HG03457 (cell line): ENCODE results near the gene PNP.
"Not testable (repeated sequence)": the region's sequence is repeated elsewhere in the genome, so short reads cannot be mapped to it uniquely, and the experiment has no call there.

Experiments
- ATAC-seq: cut with Tn5 transposase; IDR thresholded peaks from one replicate; pipeline ENCODE4 v1.9.1; 2021; ENCODE audit warnings: moderate number of reproducible peaks; ENCODE audit not compliant: unreplicated experiment

The PNP gene

DNA sequence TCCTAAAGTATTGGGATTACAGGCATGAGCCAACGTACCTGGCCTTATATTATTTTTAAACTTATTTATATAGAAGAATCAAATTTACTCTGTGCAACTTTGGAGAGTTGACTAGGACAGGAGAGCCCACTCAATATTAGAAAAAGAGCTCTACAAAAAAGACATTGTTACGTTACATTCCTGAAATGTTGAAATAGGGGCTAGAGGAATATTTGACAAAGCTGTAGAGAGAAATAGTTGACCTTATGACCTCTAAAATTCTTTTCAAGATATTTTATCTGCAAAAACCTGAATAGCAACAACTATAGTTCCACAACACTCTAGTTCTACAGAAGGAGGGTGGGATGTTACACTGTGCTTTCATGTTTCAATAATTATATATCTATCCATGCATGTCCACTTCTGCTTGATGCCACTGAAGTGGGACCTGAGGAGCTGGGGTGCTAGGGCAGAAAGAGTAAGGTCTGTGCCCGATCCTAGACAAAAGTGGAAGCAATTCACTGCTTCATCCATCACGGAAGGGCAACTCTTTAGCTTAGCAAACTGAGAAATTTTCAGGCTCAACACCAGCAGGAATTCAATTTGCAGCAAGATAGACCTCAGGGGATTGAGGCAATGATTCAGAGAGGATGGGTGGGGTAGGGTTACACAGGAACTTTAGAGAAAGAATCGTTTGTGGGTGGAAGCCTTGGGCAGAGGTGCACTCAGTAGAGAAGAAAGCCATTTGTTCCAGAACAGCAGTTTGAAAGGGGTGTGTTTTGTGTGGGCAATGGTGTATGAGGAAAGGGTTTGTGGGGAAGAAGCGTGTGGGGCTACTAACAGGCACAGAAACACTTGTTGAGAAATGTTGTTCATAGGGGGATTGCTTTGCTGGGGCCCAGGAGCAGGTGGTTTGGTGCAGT is 20.1 kb downstream of the PNP start:
- ATAC-seq: no peak

DNA sequence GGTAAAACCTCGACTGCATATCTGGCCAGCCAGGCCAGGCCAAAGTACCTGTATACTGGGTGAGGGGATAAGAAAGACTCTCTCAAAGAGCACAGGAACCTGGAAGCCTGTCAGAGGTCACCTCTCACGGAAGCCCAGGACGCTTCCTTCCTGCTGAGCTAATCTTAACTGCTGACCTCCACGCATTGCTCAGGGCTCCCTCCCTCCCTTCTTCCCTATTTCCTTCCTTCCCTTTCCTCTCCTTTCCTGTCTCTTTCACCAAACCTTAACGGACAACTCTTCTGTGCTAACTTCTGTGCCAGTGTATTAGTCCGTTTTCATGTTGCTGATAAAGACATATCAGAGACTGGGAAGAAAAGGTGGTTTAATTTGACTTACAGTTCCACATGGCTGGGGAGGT is 21.4 kb downstream of the PNP start:
- ATAC-seq: no peak

DNA sequence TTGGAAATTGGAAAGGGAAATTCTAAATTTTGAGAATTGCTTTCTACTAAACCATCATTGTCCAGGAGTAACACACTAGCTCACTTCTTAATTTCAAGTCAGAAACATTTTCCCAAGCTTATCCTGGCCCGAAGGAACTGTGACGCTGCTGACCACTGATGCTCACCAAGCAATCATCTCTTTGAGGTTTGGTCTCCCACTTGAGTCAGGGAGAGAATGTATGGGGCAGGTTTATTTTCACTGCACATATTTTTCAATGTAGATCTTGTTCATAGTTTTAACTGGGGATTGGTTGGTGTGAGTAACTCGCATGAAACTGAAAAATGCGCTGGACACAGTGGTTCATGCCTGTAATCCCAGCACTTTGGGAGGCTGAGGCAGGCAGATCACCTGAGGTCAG is 23.3 kb downstream of the PNP start:
- ATAC-seq: no peak

DNA sequence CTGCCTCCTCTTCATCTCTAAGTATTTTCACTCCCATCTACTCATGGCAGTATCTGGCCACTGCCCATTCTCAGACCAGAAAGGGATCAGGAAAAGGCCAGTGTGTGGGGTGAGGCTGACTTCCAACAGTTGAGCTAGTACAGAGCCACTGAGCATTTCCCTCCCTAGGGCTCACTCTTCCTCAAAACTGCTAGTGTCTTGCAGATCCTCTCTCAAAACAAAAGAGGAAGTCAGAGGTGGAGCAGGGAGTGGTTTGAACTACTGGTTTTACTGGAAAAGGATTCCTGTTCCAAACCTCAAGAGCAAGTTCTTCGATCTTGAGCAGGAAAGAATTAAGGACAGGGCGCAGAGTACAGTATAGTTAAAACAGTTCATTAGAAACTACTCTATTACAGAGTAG is 24.4 kb downstream of the PNP start:
- no peak for ATAC-seq

DNA sequence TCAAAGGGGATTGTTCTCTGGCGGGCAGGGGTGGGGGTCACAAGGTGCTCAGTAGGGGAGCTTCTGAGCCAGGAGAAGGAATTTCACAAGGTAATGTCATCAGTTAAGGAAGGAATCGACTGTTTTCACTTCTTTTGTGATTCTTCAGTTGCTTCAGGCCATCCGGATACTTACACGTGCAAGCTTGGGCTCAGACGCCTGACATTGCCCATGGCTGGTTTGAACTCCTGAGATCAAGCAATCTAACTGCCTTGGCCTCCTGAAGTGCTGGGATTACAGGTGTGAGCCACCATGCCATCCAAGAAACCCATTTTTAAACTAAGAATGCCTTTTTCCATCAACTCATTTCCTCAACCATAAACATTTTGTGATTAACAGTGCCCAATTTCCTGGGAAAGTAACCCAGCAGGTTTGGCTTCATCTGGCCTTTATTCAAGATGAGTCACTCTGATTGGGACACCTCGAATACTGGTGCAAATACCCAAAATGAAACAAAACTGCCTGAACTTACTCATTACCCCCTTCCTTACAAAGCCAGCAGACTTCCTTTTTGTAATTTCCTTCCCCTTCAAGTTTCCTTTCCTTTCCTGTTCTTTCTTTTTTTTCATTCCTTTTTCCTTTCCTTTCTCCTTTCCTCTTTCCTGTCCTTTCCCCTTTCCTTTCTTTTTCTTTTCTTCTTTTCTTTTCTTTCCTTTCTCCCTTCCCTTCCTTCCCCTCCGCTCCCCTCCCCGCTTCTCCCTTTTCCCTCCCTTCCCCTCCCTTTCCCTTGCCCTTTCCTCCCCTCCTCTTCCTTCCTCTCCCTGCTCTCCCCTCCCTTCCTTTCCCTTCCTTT is 25.9 kb downstream of the PNP start:
- no peak for ATAC-seq

DNA sequence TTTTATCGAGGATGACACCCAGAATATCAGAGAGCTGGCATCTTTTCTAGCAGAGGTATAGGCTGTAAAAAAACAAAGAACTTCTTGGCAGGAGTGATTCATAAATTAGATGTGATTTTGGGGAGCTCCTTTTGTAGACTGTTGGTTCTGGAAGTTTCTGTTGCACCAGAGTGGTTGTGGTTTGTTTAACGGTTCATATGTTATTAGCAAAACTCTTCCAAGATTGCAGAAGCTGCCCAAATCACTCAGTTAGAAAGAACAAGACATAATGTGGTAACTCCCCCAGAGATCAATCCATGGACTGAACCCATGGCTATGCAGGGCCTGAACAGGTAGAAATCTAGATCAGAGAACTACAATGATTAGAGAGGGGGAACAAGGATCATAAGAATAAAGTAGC is 29.4 kb downstream of the PNP start:
- no peak for ATAC-seq

DNA sequence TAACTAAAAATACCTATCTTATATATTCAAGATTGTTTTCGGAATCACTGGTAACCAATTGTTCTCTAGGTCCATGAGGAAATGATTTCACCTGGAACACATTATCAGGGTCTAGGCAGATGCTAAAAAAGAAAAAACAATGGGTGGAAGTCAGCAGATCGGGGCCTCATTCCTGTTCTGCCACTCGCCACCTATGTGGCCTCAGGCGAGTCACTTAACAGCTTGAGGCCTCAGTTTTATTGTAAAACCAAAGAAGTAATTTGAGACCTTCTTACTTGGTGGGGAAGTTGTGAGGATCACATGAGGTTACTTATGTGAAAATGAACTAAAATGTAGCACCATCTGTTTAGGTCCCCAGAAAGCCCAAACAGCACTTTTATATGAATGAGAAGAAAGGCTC is 29.9 kb downstream of the PNP start:
- no peak for ATAC-seq

DNA sequence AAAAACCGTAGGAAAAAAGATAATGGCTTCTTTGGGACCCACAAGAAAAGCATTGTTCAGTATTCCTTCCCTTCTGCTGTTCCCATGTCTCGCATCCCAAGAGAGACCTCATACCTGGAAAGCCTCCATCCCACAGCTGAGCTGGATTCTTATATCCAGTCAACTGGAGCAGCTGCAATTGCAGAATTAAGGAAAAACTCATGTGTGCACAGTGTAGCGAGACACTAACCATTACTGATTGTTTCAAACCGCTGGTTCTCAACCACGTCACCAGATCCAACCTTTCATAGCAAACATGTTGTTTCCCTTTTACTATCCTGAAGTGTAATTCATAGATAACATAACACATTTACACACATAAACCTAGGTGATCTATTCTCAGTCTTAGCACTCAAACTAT is 30.7 kb downstream of the PNP start:
- no peak for ATAC-seq

DNA sequence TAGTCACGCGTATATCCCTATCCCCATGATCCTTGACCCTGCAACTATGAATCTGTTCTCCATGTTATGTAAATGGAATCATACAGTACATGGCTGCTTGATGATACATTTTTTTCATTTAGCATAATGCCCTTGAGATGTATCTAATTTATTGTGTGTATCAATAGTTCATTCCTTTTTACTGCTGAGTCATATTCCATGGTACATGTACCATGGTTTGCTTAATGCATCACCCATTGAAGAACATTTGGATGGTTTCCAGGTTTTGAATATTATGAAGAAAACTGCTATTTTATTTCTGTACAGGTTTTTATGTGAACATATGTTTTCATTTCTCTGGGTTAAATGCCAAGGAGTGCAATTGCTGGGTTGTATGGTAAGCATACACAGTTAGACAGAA is 32.1 kb downstream of the PNP start:
- ATAC-seq: no peak

DNA sequence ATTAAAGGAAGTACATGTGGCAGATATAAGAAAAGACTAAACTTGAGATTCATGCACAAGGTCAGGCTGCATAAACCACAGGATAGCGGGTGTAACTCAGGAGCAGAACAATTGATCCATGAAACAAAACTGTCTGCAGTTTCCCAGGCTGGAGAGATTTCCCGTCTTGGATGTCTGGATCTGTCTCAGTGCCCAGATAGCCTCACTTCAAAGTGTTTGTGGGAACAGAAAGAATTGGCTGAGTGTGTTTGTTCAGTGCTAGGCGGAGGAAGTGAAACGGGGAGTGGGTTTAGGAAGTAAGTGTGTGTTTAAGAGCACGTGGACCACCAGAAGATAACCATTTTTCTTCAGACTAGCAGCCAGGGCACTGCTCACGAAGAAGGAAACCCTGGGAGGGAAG is 34.7 kb downstream of the PNP start:
- no peak for ATAC-seq

DNA sequence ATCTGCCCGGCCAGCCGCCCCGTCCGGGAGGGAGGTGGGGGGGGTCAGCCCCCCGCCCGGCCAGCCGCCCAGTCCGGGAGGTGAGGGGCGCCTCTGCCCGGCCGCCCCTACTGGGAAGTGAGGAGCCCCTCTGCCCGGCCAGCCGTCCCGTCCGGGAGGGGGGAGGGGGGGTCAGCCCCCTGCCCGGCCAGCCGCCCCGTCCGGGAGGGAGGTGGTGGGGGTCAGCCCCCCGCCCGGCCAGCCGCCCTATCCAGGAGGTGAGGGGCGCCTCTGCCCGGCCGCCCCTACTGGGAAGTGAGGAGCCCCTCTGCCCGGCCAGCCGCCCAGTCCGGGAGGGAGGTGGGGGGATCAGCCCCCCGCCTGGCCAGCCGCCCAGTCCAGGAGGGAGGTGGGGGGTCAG is 37.1 kb downstream of the PNP start:
- not testable (repeated sequence) for ATAC-seq

DNA sequence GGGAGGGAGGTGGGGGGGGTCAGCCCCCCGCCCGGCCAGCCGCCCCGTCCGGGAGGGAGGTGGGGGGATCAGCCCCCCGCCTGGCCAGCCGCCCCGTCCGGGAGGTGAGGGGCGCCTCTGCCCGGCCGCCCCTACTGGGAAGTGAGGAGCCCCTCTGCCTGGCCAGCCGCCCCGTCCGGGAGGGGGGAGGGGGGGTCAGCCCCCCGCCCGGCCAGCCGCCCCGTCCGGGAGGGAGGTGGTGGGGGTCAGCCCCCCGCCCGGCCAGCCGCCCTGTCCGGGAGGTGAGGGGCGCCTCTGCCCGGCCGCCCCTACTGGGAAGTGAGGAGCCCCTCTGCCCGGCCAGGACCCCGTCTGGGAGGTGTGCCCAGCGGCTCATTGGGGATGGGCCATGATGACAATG is 37.5 kb downstream of the PNP start:
- ATAC-seq: not testable (repeated sequence)

DNA sequence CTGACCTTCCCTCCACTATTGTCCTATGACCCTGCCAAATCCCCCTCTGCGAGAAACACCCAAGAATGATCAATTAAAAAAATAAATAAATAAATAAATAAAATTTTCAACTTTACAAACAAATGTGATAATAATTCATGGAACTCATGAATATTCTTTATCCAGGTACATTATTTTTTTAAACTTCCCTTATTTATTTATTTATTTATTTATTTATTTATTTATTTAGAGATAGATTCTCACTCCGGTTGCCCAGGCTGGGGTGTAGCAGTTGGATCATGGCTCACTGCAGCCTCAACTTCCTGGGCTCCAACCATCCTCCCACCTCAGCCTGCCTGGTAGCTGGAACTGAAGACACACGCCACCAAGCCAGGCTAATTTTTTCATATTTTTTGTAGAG is 38.3 kb downstream of the PNP start:
- ATAC-seq: not testable (repeated sequence)

DNA sequence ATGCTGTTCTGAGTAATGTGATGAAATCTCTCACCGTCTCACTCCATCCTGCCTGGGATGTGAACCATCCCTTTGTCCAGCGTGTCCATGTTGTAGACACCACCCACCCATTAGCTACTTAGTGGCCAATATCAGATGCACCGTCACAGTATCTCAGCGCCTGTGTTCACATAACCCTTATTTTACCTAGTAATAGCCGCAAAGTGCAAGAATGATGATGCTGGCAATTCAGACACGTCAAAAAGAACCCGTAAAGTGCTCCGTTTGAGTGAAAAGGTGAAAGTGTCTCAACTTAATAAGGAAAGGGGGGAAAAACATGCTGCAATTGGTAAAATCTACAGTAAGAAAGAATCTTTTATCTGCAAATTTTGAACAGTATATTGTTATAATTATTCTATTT is 39.2 kb downstream of the PNP start:
- ATAC-seq: no peak

DNA sequence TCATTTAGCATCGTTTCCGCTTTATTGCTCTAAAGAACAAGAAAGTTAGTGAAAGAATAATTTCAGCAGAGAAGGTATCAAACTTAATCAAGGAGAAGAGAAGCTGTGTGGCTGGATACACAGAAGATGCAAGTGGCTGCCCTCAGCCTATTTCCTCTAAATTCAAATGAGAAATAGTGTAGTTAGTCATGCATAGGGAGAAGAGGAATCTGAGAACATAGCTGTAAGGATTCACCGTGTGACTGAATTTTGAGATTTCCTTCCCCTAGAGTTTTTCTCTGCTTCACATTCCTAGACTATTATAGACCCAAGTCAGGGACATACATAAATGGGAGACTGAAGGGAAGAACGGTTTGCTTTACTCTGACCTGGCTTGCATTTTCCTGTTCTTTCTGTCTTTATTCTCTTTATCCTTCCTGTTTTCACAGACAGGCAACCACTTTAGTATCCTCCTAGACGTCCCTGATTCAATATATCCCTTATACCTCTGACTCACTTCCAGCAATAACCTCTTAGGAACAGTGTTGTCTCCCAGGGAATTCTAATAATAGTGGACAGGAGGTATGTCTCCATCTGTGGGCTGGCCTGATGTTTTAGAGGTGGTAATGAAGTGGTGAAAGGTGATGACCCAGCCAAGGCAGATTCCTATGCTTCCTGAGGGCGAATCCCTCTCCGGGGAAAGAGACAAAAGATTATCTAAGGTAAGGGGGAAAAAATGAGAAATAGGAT is 43.1 kb downstream of the PNP start:
- no peak for ATAC-seq

DNA sequence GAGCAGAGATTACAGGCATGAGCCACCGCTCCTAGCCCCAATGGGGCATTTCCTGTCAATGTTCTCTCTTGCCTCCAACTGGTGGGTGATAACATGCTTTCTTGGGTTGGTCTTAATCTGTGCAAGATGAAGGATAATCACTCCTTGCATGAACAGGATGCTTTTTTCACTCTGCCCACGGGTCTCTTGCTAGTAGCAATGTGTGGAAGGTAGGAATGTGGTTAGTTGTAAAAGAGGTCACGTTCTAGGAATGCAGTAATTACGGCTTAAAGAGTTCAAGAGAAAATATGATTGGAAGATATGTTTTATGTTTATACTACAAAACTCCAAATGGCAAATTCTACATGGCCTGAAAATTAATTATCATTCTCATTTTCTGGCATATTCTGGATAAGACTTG is 46.6 kb downstream of the PNP start:
- ATAC-seq: no peak

DNA sequence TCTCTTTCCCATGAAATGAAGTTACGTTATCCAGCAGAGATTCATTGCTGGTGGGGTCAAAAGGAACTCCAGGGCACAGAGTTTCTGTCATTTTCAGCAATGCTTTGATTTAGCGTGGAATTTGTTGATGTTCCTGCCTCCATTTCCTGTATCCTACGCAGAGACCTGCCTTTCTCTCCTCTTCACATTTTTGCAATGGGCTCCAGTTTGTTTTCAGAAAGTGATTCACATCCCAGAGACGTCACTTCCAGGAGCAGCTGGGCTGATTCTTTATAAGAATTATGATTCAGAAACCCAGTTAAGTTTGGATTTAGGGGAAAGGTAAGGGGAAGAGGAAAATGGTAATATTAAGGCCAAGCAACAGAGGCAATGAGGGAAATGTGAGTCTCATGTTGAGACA is 47.7 kb downstream of the PNP start:
- ATAC-seq: no peak

DNA sequence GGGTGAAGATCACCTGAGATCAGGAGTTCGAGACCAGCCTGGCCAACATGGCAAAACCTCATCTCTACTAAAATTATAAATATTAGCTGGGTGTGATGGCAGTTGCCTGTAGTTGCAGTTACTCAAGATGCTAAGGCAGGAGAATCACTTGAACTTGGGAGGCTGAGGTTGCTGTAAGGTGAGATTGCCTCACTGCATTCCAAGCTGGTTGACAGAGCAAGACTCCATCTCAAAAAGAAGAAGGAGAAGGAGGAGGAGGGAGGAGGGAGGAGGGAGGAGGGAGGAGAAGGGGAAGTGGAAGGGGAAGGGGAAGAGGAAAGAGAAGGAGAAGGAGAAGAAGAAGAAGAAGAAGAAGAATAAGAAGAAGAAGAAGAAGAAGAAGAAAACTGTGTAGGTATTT is 53.1 kb downstream of the PNP start:
- no peak for ATAC-seq

DNA sequence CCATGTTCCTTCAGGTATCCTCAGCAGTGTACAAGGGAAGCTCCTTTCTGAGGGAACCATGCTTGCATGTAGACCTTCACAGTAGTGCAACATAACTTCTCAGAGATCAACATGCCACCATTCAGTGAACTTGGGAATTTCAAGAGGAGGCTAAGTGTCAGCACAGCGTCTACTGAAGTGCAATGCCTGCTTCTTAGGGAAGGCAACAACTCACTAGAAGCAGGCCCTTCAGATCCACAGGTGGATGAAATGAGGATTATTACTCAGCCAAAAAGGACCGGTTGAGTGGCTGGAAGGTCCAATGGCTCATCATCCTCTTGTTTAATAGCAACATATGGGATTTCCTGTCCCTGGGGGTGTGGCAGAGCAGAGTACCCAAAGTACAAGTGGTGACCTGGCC is 54.8 kb downstream of the PNP start:
- ATAC-seq: no peak
